GM12878 (cell line): ENCODE results near the gene PAX2.

Experiments
- CEBPB ChIP-seq, 2 experiments: fragments of 150-350 bp in 1 of 2; IDR thresholded peaks; 2 replicates each; pipeline ENCODE4 v1.6.1; 2012 to 2014; ENCODE audit warnings: low read depth in 2 of 2, low read length in 2 of 2, borderline replicate concordance in 1 of 2, inconsistent platforms in 1 of 2
- CREM ChIP-seq: IDR thresholded peaks from 2 replicates; pipeline ENCODE4 v1.6.1; 2014; ENCODE audit warnings: antibody characterized with exemption, low read depth
- EP300 ChIP-seq, 2 experiments: fragments of 150-350 bp in 1 of 2; IDR thresholded peaks; 2 replicates each; pipeline ENCODE4 v1.6.1; 2011 to 2012; ENCODE audit warnings: low read depth in 2 of 2, low read length in 2 of 2, borderline replicate concordance in 1 of 2, improper control_type of control experiment in 1 of 2, inconsistent platforms in 1 of 2; ENCODE audit not compliant: control insufficient read depth in 1 of 2
- NBN ChIP-seq: fragments of 450-650 bp; IDR thresholded peaks from 2 replicates; pipeline ENCODE4 v1.6.1; 2016
- POLR2A ChIP-seq: IDR thresholded peaks from 2 replicates; pipeline ENCODE4 v1.6.1; 2011; ENCODE audit warnings: low read depth, mild to moderate bottlenecking, low read length
- POU2F2 ChIP-seq: IDR thresholded peaks from 3 replicates; pipeline ENCODE4 v1.6.1; 2011; ENCODE audit warnings: low read depth, mild to moderate bottlenecking, low read length, borderline replicate concordance
- RAD21 ChIP-seq: IDR thresholded peaks from 2 replicates; pipeline ENCODE4 v1.6.1; 2011; ENCODE audit warnings: mild to moderate bottlenecking, low read depth, low read length, moderate library complexity; ENCODE audit not compliant: insufficient read depth
- RAD51 ChIP-seq: fragments of 450-650 bp; IDR thresholded peaks from 2 replicates; pipeline ENCODE4 v1.6.1; 2016; ENCODE audit warnings: moderate library complexity, mild to moderate bottlenecking, inconsistent platforms
- TBL1XR1 ChIP-seq: IDR thresholded peaks from 2 replicates; pipeline ENCODE4 v1.6.1; 2012; ENCODE audit warnings: low read depth, low read length, improper control_type of control experiment
- ZNF384 ChIP-seq: IDR thresholded peaks from 2 replicates; pipeline ENCODE4 v1.6.1; 2012; ENCODE audit warnings: low read depth, mild to moderate bottlenecking, low read length, improper control_type of control experiment, borderline replicate concordance
- TF ChIP-seq, protein P1 (sequence below), 3 experiments: IDR thresholded peaks in 2 of 3; conservative IDR thresholded peaks in 1 of 3; 2 replicates each; pipeline ENCODE4 v1.5.1; 2011; ENCODE audit warnings: low read depth in 3 of 3, low read length in 3 of 3, mild to moderate bottlenecking in 3 of 3, control low read depth in 2 of 3, moderate library complexity in 2 of 3, inconsistent platforms in 1 of 3, mixed read lengths in 1 of 3; ENCODE audit not compliant: control insufficient read depth in 2 of 3, insufficient read depth in 1 of 3; ENCODE audit errors: extremely low read depth in 1 of 3
- TF ChIP-seq, protein P2 (sequence below): fragments of 450-650 bp; IDR thresholded peaks from 2 replicates; pipeline ENCODE4 v1.6.1; 2018; ENCODE audit warnings: borderline replicate concordance, mild to moderate bottlenecking; ENCODE audit not compliant: partially characterized antibody
- TF ChIP-seq, protein P3 (sequence below): fragments of 450-650 bp; IDR thresholded peaks from 2 replicates; pipeline ENCODE4 v1.6.1; 2016; ENCODE audit warnings: mild to moderate bottlenecking, moderate library complexity, borderline replicate concordance

DNA sequence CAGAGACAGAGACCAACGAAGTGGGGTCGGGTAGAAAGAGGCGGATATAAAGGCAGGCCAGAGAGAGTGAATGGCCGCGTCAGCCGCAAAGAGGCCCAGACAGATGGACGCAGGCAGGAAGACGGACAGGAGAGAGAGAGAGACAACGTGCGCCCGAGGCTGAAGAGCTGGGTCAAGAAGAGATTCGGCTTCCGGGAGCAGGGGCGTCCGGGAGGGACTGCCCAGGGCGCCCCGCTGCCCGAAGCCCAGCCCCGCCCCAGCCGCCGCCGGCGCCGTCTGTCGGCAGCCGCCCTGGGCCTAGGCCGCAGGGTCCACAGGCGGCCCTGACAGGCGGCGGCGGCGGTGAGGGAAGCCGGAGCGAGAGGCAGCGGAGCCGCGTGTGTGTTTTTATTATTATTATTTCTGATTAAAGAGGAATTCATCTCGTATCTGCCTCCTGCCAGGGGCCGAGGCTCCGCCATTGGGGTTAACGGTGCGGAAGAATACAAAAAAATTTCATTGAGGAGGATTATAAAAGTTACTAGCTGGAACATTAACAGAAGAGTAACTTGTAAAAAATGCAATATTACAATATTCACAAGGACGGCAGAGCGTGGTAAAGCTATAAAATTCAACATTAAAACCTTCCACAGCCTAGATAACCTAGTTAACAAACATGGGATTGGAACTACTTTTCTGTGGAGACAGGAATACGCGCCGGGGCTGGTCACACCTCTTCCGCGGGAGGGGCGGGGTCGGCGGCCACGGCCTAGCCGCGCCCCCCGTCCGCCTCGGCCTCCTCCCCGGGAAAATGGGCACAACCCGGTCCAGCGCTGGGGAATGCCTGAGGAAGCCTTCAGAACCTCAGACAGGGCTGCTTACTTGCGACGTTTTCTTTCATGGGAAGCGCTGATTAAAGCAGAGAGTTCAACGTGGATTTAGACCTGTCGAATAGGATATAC, 29.7 kb upstream of the PAX2 start:
- no peak for TF ChIP-seq POU2F2
- TF ChIP-seq, protein P1, sequence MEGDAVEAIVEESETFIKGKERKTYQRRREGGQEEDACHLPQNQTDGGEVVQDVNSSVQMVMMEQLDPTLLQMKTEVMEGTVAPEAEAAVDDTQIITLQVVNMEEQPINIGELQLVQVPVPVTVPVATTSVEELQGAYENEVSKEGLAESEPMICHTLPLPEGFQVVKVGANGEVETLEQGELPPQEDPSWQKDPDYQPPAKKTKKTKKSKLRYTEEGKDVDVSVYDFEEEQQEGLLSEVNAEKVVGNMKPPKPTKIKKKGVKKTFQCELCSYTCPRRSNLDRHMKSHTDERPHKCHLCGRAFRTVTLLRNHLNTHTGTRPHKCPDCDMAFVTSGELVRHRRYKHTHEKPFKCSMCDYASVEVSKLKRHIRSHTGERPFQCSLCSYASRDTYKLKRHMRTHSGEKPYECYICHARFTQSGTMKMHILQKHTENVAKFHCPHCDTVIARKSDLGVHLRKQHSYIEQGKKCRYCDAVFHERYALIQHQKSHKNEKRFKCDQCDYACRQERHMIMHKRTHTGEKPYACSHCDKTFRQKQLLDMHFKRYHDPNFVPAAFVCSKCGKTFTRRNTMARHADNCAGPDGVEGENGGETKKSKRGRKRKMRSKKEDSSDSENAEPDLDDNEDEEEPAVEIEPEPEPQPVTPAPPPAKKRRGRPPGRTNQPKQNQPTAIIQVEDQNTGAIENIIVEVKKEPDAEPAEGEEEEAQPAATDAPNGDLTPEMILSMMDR (IDR thresholded peaks at IDR 0.05 in 2 of 3, conservative IDR thresholded peaks at IDR 0.05 in 1 of 3; ENCODE audit: control insufficient read depth in 2 of 3, extremely low read depth in 1 of 3, insufficient read depth in 1 of 3, low read depth in 3 of 3, low read length in 3 of 3): no peak
- no peak for TF ChIP-seq TBL1XR1
- no peak for TF ChIP-seq RAD51
- TF ChIP-seq RAD21: no peak
- TF ChIP-seq, protein P2, sequence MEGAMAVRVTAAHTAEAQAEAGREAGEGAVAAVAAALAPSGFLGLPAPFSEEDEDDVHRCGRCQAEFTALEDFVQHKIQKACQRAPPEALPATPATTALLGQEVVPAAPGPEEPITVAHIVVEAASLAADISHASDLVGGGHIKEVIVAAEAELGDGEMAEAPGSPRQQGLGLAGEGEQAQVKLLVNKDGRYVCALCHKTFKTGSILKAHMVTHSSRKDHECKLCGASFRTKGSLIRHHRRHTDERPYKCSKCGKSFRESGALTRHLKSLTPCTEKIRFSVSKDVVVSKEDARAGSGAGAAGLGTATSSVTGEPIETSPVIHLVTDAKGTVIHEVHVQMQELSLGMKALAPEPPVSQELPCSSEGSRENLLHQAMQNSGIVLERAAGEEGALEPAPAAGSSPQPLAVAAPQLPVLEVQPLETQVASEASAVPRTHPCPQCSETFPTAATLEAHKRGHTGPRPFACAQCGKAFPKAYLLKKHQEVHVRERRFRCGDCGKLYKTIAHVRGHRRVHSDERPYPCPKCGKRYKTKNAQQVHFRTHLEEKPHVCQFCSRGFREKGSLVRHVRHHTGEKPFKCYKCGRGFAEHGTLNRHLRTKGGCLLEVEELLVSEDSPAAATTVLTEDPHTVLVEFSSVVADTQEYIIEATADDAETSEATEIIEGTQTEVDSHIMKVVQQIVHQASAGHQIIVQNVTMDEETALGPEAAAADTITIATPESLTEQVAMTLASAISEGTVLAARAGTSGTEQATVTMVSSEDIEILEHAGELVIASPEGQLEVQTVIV: no peak
- TF ChIP-seq CEBPB (IDR thresholded peaks at IDR 0.05; ENCODE audit: borderline replicate concordance in 1 of 2, low read depth in 2 of 2, low read length in 2 of 2): no peak
- no peak for TF ChIP-seq POLR2A
- TF ChIP-seq NBN: no peak
- TF ChIP-seq CREM: no peak
- TF ChIP-seq EP300 (IDR thresholded peaks at IDR 0.05; ENCODE audit: borderline replicate concordance in 1 of 2, control insufficient read depth in 1 of 2, low read depth in 2 of 2, low read length in 2 of 2): no peak
- TF ChIP-seq, protein P3, sequence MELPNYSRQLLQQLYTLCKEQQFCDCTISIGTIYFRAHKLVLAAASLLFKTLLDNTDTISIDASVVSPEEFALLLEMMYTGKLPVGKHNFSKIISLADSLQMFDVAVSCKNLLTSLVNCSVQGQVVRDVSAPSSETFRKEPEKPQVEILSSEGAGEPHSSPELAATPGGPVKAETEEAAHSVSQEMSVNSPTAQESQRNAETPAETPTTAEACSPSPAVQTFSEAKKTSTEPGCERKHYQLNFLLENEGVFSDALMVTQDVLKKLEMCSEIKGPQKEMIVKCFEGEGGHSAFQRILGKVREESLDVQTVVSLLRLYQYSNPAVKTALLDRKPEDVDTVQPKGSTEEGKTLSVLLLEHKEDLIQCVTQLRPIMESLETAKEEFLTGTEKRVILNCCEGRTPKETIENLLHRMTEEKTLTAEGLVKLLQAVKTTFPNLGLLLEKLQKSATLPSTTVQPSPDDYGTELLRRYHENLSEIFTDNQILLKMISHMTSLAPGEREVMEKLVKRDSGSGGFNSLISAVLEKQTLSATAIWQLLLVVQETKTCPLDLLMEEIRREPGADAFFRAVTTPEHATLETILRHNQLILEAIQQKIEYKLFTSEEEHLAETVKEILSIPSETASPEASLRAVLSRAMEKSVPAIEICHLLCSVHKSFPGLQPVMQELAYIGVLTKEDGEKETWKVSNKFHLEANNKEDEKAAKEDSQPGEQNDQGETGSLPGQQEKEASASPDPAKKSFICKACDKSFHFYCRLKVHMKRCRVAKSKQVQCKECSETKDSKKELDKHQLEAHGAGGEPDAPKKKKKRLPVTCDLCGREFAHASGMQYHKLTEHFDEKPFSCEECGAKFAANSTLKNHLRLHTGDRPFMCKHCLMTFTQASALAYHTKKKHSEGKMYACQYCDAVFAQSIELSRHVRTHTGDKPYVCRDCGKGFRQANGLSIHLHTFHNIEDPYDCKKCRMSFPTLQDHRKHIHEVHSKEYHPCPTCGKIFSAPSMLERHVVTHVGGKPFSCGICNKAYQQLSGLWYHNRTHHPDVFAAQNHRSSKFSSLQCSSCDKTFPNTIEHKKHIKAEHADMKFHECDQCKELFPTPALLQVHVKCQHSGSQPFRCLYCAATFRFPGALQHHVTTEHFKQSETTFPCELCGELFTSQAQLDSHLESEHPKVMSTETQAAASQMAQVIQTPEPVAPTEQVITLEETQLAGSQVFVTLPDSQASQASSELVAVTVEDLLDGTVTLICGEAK: no peak
- no peak for TF ChIP-seq ZNF384
